Lower leg skin (tissue), 4 donors: ENCODE measurements around the gene SLC27A6. TPM values are rescaled to one million over a fixed set of nuclear protein-coding genes. Genes with fewer than 3 reads are reported as not detected.

Experiments used
- DNase-seq, 2 donors: peaks; one replicate each; pipeline ENCODE4 v3.0.0-alpha.2; 2019; ENCODE audit warnings: low spot score in 2 of 2
- H3K4me3 ChIP-seq: fragments of 200-600 bp; sonication (generic); 2 replicates; pipeline ENCODE4 v1.5.1; 2017; ENCODE audit warnings: mild to moderate bottlenecking, low read depth; ENCODE audit not compliant: poor library complexity, severe bottlenecking
- POLR2A ChIP-seq, 2 donors: fragments of 450-650 bp; IDR thresholded peaks; one replicate each; pipeline ENCODE4 v1.6.1; 2016 to 2017; ENCODE audit warnings: antibody characterized with exemption in 2 of 2, mild to moderate bottlenecking in 1 of 2, moderate library complexity in 1 of 2
- WGBS, 2 donors: methylation state at CpG; one replicate each; pipeline ENCODE4 v1.1.5; 2018; 5-methylcytosine and 5-hydroxymethylcytosine counted together
- intact Hi-C: fragments of 100-400 bp; cut with DNase I; formaldehyde crosslinking; loops from one replicate; pipeline ENCODE4 v1.15.0; 2023; ENCODE audit warnings: low total_unique reads
- total RNA-seq, 4 donors: library from RNA; depleted of rRNA; stranded (reverse); fragments of >200 nt; gene quantifications; one replicate each; pipeline ENCODE4 v1.1.0, GENCODE V29; 2016
- TF ChIP-seq, protein P1 (sequence below), 3 donors: fragments of 450-650 bp; IDR thresholded peaks; one replicate each; pipeline ENCODE4 v1.5.1; 2016; ENCODE audit warnings: antibody characterized with exemption in 3 of 3, mild to moderate bottlenecking in 3 of 3, moderate library complexity in 2 of 3

Gene SLC27A6, protein sequence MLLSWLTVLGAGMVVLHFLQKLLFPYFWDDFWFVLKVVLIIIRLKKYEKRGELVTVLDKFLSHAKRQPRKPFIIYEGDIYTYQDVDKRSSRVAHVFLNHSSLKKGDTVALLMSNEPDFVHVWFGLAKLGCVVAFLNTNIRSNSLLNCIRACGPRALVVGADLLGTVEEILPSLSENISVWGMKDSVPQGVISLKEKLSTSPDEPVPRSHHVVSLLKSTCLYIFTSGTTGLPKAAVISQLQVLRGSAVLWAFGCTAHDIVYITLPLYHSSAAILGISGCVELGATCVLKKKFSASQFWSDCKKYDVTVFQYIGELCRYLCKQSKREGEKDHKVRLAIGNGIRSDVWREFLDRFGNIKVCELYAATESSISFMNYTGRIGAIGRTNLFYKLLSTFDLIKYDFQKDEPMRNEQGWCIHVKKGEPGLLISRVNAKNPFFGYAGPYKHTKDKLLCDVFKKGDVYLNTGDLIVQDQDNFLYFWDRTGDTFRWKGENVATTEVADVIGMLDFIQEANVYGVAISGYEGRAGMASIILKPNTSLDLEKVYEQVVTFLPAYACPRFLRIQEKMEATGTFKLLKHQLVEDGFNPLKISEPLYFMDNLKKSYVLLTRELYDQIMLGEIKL
- 1 to 10 TPM in 1 of 4 donors, under 1 TPM in 3; 0.38 to 2.5 (median 0.65) TPM for total RNA-seq

DNA sequence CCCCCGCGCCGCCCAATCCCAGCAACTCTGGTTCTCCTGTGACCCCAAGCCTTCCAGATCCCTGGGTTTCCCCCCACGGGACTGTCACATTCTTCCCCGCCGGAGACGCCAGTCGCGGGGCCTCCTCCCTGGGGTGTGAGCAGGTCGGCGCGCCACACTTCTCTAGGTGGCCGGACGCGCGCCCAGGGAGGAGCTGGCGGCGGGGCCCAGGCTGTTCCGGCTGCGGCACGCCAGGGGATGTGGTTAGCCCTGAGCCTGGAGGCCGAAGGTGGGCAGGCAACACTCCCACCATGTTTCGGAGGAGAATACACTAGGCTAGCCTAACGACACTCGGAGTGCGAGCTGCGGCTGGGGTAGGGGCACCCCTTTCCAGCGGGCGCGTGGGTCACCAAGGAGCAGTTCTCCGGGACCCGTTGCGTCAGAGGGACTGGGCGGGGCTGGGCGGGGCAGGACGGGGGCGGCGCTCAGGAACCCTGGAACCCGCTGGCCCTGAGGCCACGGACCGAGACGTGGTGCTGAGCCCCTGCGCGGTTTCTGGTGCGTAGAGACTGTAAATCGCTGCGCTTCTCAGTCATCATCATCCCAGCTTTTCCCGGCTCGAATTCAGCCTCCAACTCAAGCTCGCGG lies at the start of gene SLC27A6:
TSS of gene SLC27A6 (plus strand) at position 478 of the 627 bp plus-strand sequence. CDS start 650 bp downstream, outside the sequence.
- no peak within 1 kb of the TSS for H3K4me3 ChIP-seq
- 2% methylated on average over 37 to 38 of the region's 51 CpGs for WGBS, 2 donors
- intact Hi-C loops = no loop called here
- TF ChIP-seq, protein P1, sequence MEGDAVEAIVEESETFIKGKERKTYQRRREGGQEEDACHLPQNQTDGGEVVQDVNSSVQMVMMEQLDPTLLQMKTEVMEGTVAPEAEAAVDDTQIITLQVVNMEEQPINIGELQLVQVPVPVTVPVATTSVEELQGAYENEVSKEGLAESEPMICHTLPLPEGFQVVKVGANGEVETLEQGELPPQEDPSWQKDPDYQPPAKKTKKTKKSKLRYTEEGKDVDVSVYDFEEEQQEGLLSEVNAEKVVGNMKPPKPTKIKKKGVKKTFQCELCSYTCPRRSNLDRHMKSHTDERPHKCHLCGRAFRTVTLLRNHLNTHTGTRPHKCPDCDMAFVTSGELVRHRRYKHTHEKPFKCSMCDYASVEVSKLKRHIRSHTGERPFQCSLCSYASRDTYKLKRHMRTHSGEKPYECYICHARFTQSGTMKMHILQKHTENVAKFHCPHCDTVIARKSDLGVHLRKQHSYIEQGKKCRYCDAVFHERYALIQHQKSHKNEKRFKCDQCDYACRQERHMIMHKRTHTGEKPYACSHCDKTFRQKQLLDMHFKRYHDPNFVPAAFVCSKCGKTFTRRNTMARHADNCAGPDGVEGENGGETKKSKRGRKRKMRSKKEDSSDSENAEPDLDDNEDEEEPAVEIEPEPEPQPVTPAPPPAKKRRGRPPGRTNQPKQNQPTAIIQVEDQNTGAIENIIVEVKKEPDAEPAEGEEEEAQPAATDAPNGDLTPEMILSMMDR (IDR thresholded peaks at IDR 0.05) = no peak
- no peak for TF ChIP-seq POLR2A (IDR thresholded peaks at IDR 0.05)
- DNase-seq = no peak

DNA sequence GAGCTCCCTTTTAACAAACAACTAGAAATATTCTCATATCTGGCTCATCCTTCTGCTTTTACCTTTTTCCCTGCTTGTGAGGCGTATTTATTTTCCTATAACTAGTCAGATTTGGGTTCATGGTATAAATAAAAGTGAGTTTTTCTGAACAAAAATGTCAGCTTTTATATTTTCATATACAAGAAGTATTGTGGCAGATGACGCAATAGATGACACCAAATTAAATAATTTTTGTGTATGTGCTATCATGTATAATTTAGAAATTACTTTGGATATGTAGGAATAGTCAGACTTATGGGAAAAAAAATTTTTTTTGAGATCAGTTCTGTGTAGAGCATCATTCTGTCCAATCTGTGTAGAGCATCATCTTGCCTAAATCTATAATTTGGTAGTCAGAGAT lies 45.7 kb upstream of the SLC27A6 start:
- TF ChIP-seq, protein P1 (IDR thresholded peaks at IDR 0.05) = no peak
- TF ChIP-seq POLR2A (IDR thresholded peaks at IDR 0.05) = no peak
- 89% methylated on average over 2 of the region's 2 CpGs for WGBS, 2 donors
- no peak overlapping the region for H3K4me3 ChIP-seq
- intact Hi-C loops = no loop called here
- no peak for DNase-seq

DNA sequence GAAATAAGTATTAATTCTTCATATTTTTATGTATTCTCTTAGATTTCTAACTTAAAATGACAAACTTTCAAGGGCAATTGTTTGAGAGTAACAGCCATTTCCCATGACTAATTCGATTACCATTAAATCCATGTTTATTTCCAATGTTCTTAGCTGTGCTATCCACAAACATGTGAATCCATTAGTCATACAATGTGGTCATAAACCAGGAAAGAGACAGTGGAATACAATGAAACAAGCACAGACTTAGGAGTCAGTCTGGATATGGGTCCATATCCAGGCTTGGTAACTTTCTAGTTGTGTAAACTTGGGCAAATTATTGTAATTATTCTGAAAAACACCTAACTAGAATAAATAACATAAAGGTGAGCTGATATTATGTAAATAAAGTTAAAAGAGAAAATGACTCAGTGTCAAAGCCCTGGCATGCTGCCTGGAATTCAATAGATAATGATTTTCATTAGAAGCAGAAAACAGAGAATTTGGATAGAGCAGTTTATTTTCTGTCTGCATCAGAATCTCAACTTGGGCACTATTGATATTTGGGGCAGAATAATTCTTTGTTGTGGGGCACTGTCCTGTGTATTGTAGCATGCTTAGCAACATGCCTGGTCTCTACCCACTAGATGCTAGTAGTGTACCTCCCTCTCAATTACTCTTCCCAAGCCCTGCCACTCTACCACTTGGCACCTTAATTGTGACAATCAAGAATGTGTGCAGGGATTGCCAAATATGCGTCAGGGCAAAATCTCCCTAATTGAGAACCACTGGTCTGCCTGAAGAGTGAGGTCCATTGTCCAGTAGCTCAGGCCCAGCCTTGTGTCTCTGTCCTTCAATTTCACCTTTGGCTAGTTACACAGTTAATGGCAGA lies 44.7 kb upstream of the SLC27A6 start:
- WGBS, 2 donors = 52 to 57% methylated on average over 2 of the region's 2 CpGs
- intact Hi-C loops = no loop called here

DNA sequence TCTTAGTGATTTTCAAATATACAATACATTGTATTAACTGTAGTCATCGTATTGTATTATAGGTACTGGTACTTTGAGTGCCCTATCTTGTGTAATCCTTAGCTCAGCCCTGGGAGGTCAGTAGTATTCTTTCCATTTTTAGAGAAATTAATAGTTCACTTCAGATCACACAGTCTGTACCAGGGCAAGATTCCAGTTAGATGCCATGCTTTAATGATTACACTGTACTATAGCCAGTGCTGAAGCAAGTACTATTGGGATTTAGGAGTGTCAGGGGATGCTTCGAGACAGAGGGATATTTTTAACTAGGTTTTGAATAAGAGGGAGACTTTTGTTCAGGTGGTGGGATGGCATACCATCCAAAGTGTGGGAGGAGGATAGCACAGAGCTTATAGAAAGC lies 41.0 kb upstream of the SLC27A6 start:
- TF ChIP-seq, protein P1 (IDR thresholded peaks at IDR 0.05) = no peak
- TF ChIP-seq POLR2A (IDR thresholded peaks at IDR 0.05) = no peak
- no peak for DNase-seq
- intact Hi-C loops = no loop called here
- WGBS, 2 donors = 68 to 73% methylated on average over 2 of the region's 2 CpGs
- no peak overlapping the region for H3K4me3 ChIP-seq

More for the DNA sequence above, 44.7 kb upstream of the SLC27A6 start:
- no peak overlapping the region for H3K4me3 ChIP-seq
- TF ChIP-seq POLR2A (IDR thresholded peaks at IDR 0.05) = no peak
- TF ChIP-seq, protein P1 (IDR thresholded peaks at IDR 0.05) = no peak
- DNase-seq = no peak

DNA sequence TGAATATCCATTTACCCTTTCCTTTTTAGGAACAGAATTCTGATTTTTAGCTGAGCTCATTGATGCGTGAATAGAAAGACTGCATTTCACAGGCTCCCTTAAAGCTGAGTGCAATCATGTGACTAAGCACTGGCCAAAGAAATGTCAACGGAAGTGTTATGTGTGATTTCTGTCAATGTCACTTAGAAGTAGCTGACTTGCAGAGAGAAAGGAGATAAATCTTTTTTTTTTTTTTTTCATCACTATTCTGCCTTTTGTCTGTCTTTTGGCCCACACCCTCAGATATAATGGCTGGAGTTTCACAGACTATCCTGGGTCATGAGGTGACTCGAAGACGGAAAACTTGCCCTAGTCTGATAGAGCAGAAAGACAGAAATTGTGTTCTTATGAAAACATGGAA lies 39.3 kb upstream of the SLC27A6 start:
- 72 to 82% methylated on average over 4 of the region's 4 CpGs for WGBS, 2 donors
- no peak for DNase-seq
- intact Hi-C loops = no loop called here
- TF ChIP-seq POLR2A (IDR thresholded peaks at IDR 0.05) = no peak
- TF ChIP-seq, protein P1 (IDR thresholded peaks at IDR 0.05) = no peak
- H3K4me3 ChIP-seq = no peak overlapping the region
